Measurements from ENCODE around the gene BMAL1.

The BMAL1 gene

DNA sequence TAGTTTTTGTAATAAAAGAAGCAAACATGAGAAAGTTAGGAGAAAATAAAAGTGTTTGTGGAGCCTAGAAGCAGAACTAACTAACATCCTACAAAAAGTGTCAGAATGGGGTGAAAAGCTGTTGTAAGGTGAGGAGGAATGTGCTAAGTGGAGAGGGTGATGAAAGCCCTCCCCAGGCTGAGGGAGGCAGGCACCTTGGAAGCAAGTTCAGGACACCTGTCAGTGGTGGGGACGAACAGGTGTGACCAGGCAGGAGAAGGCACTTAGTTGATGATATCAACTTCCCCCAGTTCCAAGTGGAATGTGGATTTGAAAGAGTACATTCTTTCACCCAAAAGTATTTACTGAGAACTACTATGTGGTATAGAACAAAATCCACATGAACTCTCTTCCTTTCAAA lies 18.7 kb upstream of the BMAL1 start:
- ATAC-seq (ENCODE audit: insufficient read depth, low read depth), result peak; percentile 35; the same call in 1 of the 3 replicates
- peaks cover 15% of the 10 kb centered on the region for H3K4me1 ChIP-seq (ENCODE audit: insufficient read depth, low read length)

DNA sequence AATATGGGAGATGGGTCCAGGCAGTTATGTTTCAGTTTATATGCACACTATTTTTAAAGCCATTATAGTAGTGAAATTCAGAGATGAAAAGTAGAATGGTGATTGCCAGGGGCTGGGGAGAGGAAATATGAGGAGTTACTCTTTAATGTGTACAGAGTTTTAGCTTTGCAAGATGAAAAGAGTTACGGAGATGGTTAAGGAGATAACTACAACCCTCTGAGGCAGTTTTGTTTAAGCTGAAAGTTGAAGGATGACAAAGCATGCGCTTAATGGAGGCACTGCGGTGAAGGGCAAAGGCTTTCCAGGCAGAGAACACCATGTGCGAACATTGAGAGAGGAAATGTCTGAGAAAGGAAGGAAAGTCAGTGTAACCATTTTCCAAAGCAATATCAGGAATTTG lies 18.2 kb upstream of the BMAL1 start:
- no peaks in the 10 kb centered on the region; the same call in 1 of the 2 replicates for H4K20me1 ChIP-seq (ENCODE audit: insufficient read depth, low read length)
- H3K27me3 ChIP-seq (ENCODE audit: insufficient read depth, low read length, poor library complexity), result peaks cover 34% of the 10 kb centered on the region
- no peaks in the 10 kb centered on the region for H3K36me3 ChIP-seq (ENCODE audit: insufficient read depth, low read length)
- no peak overlapping the region for H3K27ac ChIP-seq (ENCODE audit: low read length)
- H3K4me1 ChIP-seq (ENCODE audit: insufficient read depth, low read length), result peaks cover 15% of the 10 kb centered on the region
- no peaks in the 10 kb centered on the region for H3K9me3 ChIP-seq (ENCODE audit: insufficient read depth, low read length, severe bottlenecking)
- H3K4me2 ChIP-seq (ENCODE audit: insufficient read depth, low read length), result peak overlapping the region; percentile 36; the same call in 1 of the 2 replicates
- no peak overlapping the region for H3K9ac ChIP-seq (ENCODE audit: low read depth, low read length)
- TF ChIP-seq EZH2 (IDR thresholded peaks at IDR 0.05; ENCODE audit: borderline replicate concordance, low read depth, low read length, severe bottlenecking), result no peak
- TF ChIP-seq, protein P1, sequence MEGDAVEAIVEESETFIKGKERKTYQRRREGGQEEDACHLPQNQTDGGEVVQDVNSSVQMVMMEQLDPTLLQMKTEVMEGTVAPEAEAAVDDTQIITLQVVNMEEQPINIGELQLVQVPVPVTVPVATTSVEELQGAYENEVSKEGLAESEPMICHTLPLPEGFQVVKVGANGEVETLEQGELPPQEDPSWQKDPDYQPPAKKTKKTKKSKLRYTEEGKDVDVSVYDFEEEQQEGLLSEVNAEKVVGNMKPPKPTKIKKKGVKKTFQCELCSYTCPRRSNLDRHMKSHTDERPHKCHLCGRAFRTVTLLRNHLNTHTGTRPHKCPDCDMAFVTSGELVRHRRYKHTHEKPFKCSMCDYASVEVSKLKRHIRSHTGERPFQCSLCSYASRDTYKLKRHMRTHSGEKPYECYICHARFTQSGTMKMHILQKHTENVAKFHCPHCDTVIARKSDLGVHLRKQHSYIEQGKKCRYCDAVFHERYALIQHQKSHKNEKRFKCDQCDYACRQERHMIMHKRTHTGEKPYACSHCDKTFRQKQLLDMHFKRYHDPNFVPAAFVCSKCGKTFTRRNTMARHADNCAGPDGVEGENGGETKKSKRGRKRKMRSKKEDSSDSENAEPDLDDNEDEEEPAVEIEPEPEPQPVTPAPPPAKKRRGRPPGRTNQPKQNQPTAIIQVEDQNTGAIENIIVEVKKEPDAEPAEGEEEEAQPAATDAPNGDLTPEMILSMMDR (IDR thresholded peaks at IDR 0.05; ENCODE audit: borderline replicate concordance, extremely low read depth, low read length, poor library complexity, severe bottlenecking), result no peak
- H2AFZ ChIP-seq (ENCODE audit: low read depth, low read length), result peak overlapping the region; percentile 42; the same call in 1 of the 2 replicates
- DNase-seq, result peak; percentile 17
- ATAC-seq (ENCODE audit: insufficient read depth, low read depth), result peak; percentile 86
- H3K4me3 ChIP-seq (ENCODE audit: low read depth in 1 of 2, low read length in 2 of 2), result no peak overlapping the region
- H3K79me2 ChIP-seq (ENCODE audit: insufficient read depth, low read length), result no peaks in the 10 kb centered on the region

More for the DNA sequence above, 18.7 kb upstream of the BMAL1 start:
- Histone ChIP-seq H3K27me3 (ENCODE audit: insufficient read depth, low read length, poor library complexity) (peaks cover 36% of the 10 kb centered on the region), H3K27ac (ENCODE audit: low read length) (no peak overlapping the region), H3K4me2 (ENCODE audit: insufficient read depth, low read length) (peak overlapping the region; percentile 36; the same call in 1 of the 2 replicates), H3K36me3 (ENCODE audit: insufficient read depth, low read length) (no peaks in the 10 kb centered on the region), H3K9me3 (ENCODE audit: insufficient read depth, low read length, severe bottlenecking) (no peaks in the 10 kb centered on the region), H3K9ac (ENCODE audit: low read depth, low read length) (no peak overlapping the region), H3K4me3 (ENCODE audit: low read depth in 1 of 2, low read length in 2 of 2) (no peak overlapping the region), H3K79me2 (ENCODE audit: insufficient read depth, low read length) (no peaks in the 10 kb centered on the region), H2AFZ (ENCODE audit: low read depth, low read length) (no peak overlapping the region), H4K20me1 (ENCODE audit: insufficient read depth, low read length) (no peaks in the 10 kb centered on the region; the same call in 1 of the 2 replicates)
- TF ChIP-seq, protein P1 (IDR thresholded peaks at IDR 0.05; ENCODE audit: borderline replicate concordance, extremely low read depth, low read length, poor library complexity, severe bottlenecking), result no peak
- no peak for TF ChIP-seq EZH2 (IDR thresholded peaks at IDR 0.05; ENCODE audit: borderline replicate concordance, low read depth, low read length, severe bottlenecking)
- DNase-seq, result no peak

DNA sequence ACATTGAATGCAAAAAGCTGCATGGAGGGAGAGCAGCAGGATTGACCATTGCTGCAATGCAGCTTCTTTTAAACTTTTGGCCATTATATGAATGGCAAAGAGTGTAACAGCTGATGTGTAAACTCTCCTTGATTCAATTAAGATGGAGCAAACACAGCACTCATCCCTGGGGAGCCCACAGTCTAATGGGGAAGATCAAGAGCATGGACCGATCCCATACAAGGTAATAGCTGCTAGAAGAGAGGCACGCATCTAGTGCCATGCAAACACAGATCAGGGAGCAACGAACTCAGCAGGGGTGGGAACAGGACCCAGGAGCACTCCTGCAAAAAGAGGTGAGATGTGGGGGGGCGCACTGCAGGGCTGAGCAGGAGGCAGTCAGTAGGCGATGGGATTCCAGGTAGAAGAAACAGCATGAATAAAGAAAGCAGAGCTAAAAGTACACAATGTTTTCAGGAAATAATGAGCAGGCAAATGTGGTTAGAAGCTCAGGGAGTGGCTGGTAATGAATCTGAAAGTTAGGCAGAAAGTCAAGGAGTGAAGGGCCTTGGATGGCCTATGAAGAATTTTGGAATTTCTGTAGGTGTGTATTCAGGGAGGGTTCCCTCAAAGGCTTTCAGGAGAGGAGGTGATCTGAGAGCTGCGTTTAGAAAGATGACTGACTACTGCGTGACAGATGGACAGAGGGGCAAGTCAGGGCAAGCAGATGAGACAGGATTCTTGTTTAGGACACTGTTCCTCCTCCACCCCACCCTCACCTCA lies 17.2 kb upstream of the BMAL1 start:
- Histone ChIP-seq H3K9ac (ENCODE audit: low read depth, low read length) (no peak overlapping the region), H2AFZ (ENCODE audit: low read depth, low read length) (no peak overlapping the region)

More for the DNA sequence above, 17.2 kb upstream of the BMAL1 start:
- DNase-seq (no peak), ATAC-seq (ENCODE audit: insufficient read depth, low read depth) (no peak)
- Histone ChIP-seq H3K4me3 (ENCODE audit: low read depth in 1 of 2, low read length in 2 of 2) (no peak overlapping the region), H3K9me3 (ENCODE audit: insufficient read depth, low read length, severe bottlenecking) (no peaks in the 10 kb centered on the region), H3K79me2 (ENCODE audit: insufficient read depth, low read length) (no peaks in the 10 kb centered on the region), H3K27ac (ENCODE audit: low read length) (no peak overlapping the region), H3K4me1 (ENCODE audit: insufficient read depth, low read length) (peaks cover 15% of the 10 kb centered on the region), H3K27me3 (ENCODE audit: insufficient read depth, low read length, poor library complexity) (peaks cover 39% of the 10 kb centered on the region), H3K4me2 (ENCODE audit: insufficient read depth, low read length) (no peak overlapping the region), H4K20me1 (ENCODE audit: insufficient read depth, low read length) (no peaks in the 10 kb centered on the region; the same call in 1 of the 2 replicates), H3K36me3 (ENCODE audit: insufficient read depth, low read length) (no peaks in the 10 kb centered on the region)
- no peak for TF ChIP-seq EZH2 (IDR thresholded peaks at IDR 0.05; ENCODE audit: borderline replicate concordance, low read depth, low read length, severe bottlenecking)
- TF ChIP-seq, protein P1 (IDR thresholded peaks at IDR 0.05; ENCODE audit: borderline replicate concordance, extremely low read depth, low read length, poor library complexity, severe bottlenecking), result no peak

Data from DND-41 (cell line).